Measurements from ENCODE around the gene SLC46A3. TPM values are rescaled to one million over a fixed set of nuclear protein-coding genes. Genes with fewer than 3 reads are reported as not detected.
A peak's percentile ranks its signal among the peaks of the same experiment; 100 is the strongest.

SLC46A3 gene
- total and polyA plus RNA-seq, 2 experiments from 2014 or later: 0.16 to 0.28 TPM

GRCh38 chr13:28753208-28753892, 34.6 kb upstream of the SLC46A3 start:
- H3K4me1 ChIP-seq (ENCODE audit: insufficient read depth): peaks cover 8% of the 10 kb centered on the region; the same call in 1 of the 2 replicates
- peaks cover 3% of the 10 kb centered on the region; the same call in 1 of the 2 replicates for H3K36me3 ChIP-seq (ENCODE audit: insufficient read depth)
- Mint-ChIP-seq H3K27ac (peak overlapping the region; percentile 95), H3K9me3 (peaks cover 12% of the 10 kb centered on the region), H3K4me1 (peaks cover 28% of the 10 kb centered on the region), H3K27me3 (ENCODE audit: insufficient read depth, low read depth, poor library complexity) (peaks cover 11% of the 10 kb centered on the region), H3K4me3 (no peak overlapping the region; the same call in 2 of the 3 replicates), H3K36me3 (ENCODE audit: low read depth) (peaks cover 12% of the 10 kb centered on the region)
- H3K4me3 ChIP-seq: no peak overlapping the region
- peak; percentile 86 for DNase-seq (ENCODE audit: low spot score)
- TF ChIP-seq ZNF462 (CRISPR knock-in tag; IDR thresholded peaks at IDR 0.05): peak; percentile 49; the same call in 1 of the 2 replicates
- no peak for TF ChIP-seq CTCF (conservative IDR thresholded peaks at IDR 0.05; ENCODE audit: low read depth in 2 of 2)
- TF ChIP-seq CREB1 (CRISPR knock-in tag; IDR thresholded peaks at IDR 0.05; ENCODE audit: low read depth): no peak
- no peak for TF ChIP-seq ETS1 (IDR thresholded peaks at IDR 0.05)
- TF ChIP-seq NANOG (IDR thresholded peaks at IDR 0.05; ENCODE audit: borderline replicate concordance): no peak
- H3K9me2 ChIP-seq (ENCODE audit: insufficient read depth): peaks cover 9% of the 10 kb centered on the region; the same call in 1 of the 2 replicates
- peak overlapping the region; percentile 3; the same call in 1 of the 2 replicates for H3K4me2 ChIP-seq
- H4K20me1 ChIP-seq (replicated peaks; ENCODE audit: insufficient read depth): no peaks in the 10 kb centered on the region
- H2AFZ ChIP-seq: no peak overlapping the region
- no peaks in the 10 kb centered on the region for H3K27me3 ChIP-seq (ENCODE audit: insufficient read depth)
- H3K79me2 ChIP-seq (replicated peaks; ENCODE audit: insufficient read depth): no peaks in the 10 kb centered on the region
- H3K27ac ChIP-seq (ENCODE audit: low read depth): peak overlapping the region; percentile 84
- ATAC-seq: peak; percentile 82
- H3F3A ChIP-seq (replicated peaks; ENCODE audit: low read depth): no peaks in the 10 kb centered on the region

All from GM23338 (cell line).